Measurements from ENCODE around the gene KIAA0319L. TPM values are rescaled to one million over a fixed set of nuclear protein-coding genes. Genes with fewer than 3 reads are reported as not detected.
"Not testable (repeated sequence)": the region's sequence is repeated elsewhere in the genome, so short reads cannot be mapped to it uniquely, and the experiment has no call there.

KIAA0319L gene
- polyA plus RNA-seq, 2 of the 4 experiments (the other 2 are of a cell fraction) = 18.2 to 36.9 TPM

DNA sequence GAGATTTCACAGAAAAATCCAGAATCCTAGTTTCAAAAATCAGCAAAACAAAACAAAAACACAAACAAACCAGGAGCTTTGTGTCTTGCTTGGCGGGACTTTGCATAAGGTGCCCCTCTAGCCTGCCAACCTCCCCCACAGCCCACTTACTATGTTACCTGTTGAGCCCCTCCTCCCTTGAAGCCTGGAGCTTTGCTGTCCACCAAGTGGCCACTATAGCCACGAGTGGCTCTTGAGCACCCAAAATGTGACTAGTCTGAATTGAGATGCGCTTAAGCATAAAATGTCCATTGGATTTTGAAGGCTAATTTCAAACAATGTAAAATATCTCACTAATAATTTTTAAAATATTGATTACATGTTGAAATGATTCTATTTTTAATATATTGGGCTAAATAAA, 28.1 kb upstream of the KIAA0319L start:
- CTCF ChIA-PET = interaction anchor here (1.0 to 2.8 kb wide), 3 partner anchors 16 to 142 kb away, joined by 6 to 15 read pairs (median 7); no protein-coding TSS in a partner anchor
- H3K27ac ChIP-seq = no peak overlapping the region
- FAIRE-seq = no peak
- H3K4me1 ChIP-seq = no peaks in the 10 kb centered on the region
- POLR2A ChIA-PET = no interaction called here
- no peak for DNase-seq (ENCODE audit: low read depth in 1 of 2, low spot score in 1 of 2)
- no peak overlapping the region for H3K4me2 ChIP-seq
- TF ChIP-seq, protein P1, sequence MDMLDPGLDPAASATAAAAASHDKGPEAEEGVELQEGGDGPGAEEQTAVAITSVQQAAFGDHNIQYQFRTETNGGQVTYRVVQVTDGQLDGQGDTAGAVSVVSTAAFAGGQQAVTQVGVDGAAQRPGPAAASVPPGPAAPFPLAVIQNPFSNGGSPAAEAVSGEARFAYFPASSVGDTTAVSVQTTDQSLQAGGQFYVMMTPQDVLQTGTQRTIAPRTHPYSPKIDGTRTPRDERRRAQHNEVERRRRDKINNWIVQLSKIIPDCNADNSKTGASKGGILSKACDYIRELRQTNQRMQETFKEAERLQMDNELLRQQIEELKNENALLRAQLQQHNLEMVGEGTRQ (IDR thresholded peaks at IDR 0.05) = no peak
- no peak for TF ChIP-seq EHMT2 (IDR thresholded peaks at IDR 0.05; ENCODE audit: low read depth)
- no peak for TF ChIP-seq RARB (CRISPR knock-in tag; IDR thresholded peaks at IDR 0.05)
- TF ChIP-seq CBX8 (IDR thresholded peaks at IDR 0.05) = no peak
- TF ChIP-seq, protein P2, sequence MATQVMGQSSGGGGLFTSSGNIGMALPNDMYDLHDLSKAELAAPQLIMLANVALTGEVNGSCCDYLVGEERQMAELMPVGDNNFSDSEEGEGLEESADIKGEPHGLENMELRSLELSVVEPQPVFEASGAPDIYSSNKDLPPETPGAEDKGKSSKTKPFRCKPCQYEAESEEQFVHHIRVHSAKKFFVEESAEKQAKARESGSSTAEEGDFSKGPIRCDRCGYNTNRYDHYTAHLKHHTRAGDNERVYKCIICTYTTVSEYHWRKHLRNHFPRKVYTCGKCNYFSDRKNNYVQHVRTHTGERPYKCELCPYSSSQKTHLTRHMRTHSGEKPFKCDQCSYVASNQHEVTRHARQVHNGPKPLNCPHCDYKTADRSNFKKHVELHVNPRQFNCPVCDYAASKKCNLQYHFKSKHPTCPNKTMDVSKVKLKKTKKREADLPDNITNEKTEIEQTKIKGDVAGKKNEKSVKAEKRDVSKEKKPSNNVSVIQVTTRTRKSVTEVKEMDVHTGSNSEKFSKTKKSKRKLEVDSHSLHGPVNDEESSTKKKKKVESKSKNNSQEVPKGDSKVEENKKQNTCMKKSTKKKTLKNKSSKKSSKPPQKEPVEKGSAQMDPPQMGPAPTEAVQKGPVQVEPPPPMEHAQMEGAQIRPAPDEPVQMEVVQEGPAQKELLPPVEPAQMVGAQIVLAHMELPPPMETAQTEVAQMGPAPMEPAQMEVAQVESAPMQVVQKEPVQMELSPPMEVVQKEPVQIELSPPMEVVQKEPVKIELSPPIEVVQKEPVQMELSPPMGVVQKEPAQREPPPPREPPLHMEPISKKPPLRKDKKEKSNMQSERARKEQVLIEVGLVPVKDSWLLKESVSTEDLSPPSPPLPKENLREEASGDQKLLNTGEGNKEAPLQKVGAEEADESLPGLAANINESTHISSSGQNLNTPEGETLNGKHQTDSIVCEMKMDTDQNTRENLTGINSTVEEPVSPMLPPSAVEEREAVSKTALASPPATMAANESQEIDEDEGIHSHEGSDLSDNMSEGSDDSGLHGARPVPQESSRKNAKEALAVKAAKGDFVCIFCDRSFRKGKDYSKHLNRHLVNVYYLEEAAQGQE (IDR thresholded peaks at IDR 0.05) = no peak
- TF ChIP-seq EHF (CRISPR knock-in tag; IDR thresholded peaks at IDR 0.05) = no peak
- TF ChIP-seq POLR2A (IDR thresholded peaks at IDR 0.05; ENCODE audit: low read length) = no peak
- TF ChIP-seq GATA3 (IDR thresholded peaks at IDR 0.05; ENCODE audit: borderline replicate concordance) = no peak
- no peak for TF ChIP-seq MYC (IDR thresholded peaks at IDR 0.05; ENCODE audit: borderline replicate concordance, low read length)
- TF ChIP-seq, protein P3, sequence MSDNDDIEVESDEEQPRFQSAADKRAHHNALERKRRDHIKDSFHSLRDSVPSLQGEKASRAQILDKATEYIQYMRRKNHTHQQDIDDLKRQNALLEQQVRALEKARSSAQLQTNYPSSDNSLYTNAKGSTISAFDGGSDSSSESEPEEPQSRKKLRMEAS (IDR thresholded peaks at IDR 0.05) = no peak
- no peak for TF ChIP-seq ZC3H11A (IDR thresholded peaks at IDR 0.05)
- no peak for TF ChIP-seq CHD2 (IDR thresholded peaks at IDR 0.05; ENCODE audit: low read length, partially characterized antibody)
- TF ChIP-seq, protein P4, sequence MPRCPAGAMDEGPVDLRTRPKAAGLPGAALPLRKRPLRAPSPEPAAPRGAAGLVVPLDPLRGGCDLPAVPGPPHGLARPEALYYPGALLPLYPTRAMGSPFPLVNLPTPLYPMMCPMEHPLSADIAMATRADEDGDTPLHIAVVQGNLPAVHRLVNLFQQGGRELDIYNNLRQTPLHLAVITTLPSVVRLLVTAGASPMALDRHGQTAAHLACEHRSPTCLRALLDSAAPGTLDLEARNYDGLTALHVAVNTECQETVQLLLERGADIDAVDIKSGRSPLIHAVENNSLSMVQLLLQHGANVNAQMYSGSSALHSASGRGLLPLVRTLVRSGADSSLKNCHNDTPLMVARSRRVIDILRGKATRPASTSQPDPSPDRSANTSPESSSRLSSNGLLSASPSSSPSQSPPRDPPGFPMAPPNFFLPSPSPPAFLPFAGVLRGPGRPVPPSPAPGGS (IDR thresholded peaks at IDR 0.05) = no peak
- TF ChIP-seq ESRRA (IDR thresholded peaks at IDR 0.05; ENCODE audit: borderline replicate concordance, low read length) = no peak
- TF ChIP-seq ZSCAN20 (CRISPR knock-in tag; IDR thresholded peaks at IDR 0.05) = no peak
- TF ChIP-seq SMC3 (IDR thresholded peaks at IDR 0.05) = no peak
- no peak for TF ChIP-seq RNF2 (IDR thresholded peaks at IDR 0.05; ENCODE audit: borderline replicate concordance, low read depth)
- TF ChIP-seq HEYL (CRISPR knock-in tag; IDR thresholded peaks at IDR 0.05) = no peak
- no peak for ATAC-seq
- no peaks in the 10 kb centered on the region for H3K9me3 ChIP-seq
- WGBS (ENCODE audit: missing lambda C conversion rate) = 78% methylated on average over 3 of the region's 3 CpGs
- no peak overlapping the region for H3K4me3 ChIP-seq

DNA sequence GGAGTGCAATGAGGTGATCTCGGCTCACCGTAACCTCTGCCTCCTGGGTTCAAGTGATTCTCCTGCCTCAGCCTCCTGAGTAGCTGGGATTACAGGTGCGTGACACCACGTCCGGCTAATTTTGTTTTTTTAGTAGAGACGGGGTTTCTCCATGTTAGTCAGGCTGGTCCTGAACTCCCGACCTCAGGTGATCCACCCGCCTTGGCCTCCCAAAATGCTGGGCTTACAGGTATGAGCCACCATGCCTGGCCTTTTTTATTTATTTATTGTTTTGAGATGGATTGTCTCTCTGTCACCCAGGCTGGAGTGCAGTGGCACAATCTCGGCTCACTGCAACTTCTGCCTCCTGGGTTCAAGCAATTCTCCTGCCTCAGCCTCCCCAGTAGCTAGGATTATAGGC, 24.4 kb upstream of the KIAA0319L start:
- FAIRE-seq; H3K4me2 ChIP-seq; DNase-seq (ENCODE audit: low read depth in 1 of 2, low spot score in 1 of 2); H3K4me1 ChIP-seq; ATAC-seq; H3K9me3 ChIP-seq; POLR2A ChIA-PET; H3K27ac ChIP-seq; H3K4me3 ChIP-seq: not testable (repeated sequence)
- 90% methylated on average over 9 of the region's 9 CpGs for WGBS (ENCODE audit: missing lambda C conversion rate)
- CTCF ChIA-PET = interaction anchor here (0.7 to 2.5 kb wide), 4 partner anchors 13 to 442 kb away, joined by 3 to 11 read pairs (median 4); no protein-coding TSS in a partner anchor

DNA sequence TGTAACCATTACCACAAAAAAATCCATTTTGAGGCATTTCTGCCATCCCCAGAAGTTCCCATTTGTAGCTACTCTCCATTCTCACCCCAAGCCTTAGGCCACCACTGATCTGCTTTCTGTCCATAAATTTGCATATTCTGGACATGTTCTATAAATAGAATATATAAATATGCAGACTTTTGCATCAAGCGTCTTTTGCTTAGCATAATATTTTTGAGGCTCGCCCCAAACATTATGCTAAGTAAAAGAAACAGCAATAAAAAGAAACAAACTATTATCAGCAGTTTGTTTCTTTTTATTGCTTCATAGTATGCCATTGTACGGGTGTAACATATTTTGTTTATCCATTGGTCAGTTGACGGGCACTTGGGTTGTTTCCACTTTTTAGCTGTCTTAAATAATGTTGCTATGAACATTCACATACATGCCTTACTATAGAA, 23.8 kb upstream of the KIAA0319L start:
- H3K4me1 ChIP-seq = no peaks in the 10 kb centered on the region
- no peak overlapping the region for H3K4me2 ChIP-seq
- FAIRE-seq = no peak
- 66% methylated on average over 4 of the region's 4 CpGs for WGBS (ENCODE audit: missing lambda C conversion rate)
- no peak overlapping the region for H3K27ac ChIP-seq
- POLR2A ChIA-PET = no interaction called here
- H3K4me3 ChIP-seq = no peak overlapping the region
- CTCF ChIA-PET = interaction anchor here (1.2 to 2.5 kb wide), 2 partner anchors 12 to 146 kb away, joined by 3 to 11 read pairs; no protein-coding TSS in a partner anchor
- no peak for DNase-seq (ENCODE audit: low read depth in 1 of 2, low spot score in 1 of 2)
- ATAC-seq = no peak
- no peaks in the 10 kb centered on the region for H3K9me3 ChIP-seq
- TF ChIP-seq HEYL (CRISPR knock-in tag; IDR thresholded peaks at IDR 0.05) (no peak), NR3C1 (IDR thresholded peaks at IDR 0.05) (no peak), PHF8 (IDR thresholded peaks at IDR 0.05; ENCODE audit: borderline replicate concordance, low read depth) (no peak), EHMT2 (IDR thresholded peaks at IDR 0.05; ENCODE audit: low read depth) (no peak), MAZ (IDR thresholded peaks at IDR 0.05; ENCODE audit: borderline replicate concordance, low read depth, low read length) (no peak), CEBPB (IDR thresholded peaks at IDR 0.05) (no peak), JUNB (IDR thresholded peaks at IDR 0.05) (no peak), HOXB13 (CRISPR knock-in tag; IDR thresholded peaks at IDR 0.05; ENCODE audit: low read depth) (no peak), EP300 (IDR thresholded peaks at IDR 0.05) (no peak), ZFP36 (IDR thresholded peaks at IDR 0.05; ENCODE audit: borderline replicate concordance, partially characterized antibody) (no peak)
- TF ChIP-seq, protein P1 (IDR thresholded peaks at IDR 0.05) = no peak
- TF ChIP-seq, protein P4 (IDR thresholded peaks at IDR 0.05) = no peak
- TF ChIP-seq, protein P5, sequence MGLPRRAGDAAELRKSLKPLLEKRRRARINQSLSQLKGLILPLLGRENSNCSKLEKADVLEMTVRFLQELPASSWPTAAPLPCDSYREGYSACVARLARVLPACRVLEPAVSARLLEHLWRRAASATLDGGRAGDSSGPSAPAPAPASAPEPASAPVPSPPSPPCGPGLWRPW (IDR thresholded peaks at IDR 0.05) = no peak
